ENCODE data around the gene KRT83.

KRT83 gene

DNA sequence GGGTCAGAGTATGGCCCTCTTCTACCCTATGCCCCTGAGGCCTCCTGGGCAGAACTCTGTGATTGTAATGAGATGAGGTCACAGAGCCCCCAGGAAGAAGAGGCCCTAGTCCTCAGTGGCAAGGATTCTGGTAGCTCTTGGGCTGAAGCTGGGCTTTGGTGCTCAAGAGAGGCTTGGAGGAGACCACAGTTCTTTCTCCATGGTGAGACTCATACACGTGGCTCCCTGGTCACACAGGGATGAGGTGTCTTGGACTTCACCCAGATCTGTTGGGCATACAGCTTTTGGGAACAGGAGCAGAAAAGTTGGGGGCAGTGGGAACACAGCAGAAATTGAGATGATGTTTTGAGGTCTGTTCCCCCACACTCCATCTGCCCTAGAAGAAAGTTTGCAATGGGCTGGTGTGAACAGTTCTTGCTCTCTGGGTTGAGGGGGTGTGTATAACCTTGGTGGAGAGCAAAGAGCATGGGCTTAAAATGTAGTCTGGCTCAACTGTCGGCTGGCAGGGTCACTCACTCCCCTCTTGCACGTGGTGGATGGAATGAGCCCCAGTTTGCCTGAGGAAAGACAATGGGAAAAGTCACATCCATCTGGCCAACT, 46.6 kb downstream of the KRT83 start, which contains the start of gene KRT86:
TSS of gene KRT86 (plus strand) at position 125 of the 600 bp plus-strand sequence. CDS start 27,272 bp downstream, outside the sequence.
- Histone ChIP-seq H3K9ac (ENCODE audit: low read length) (no peak within 1 kb of the TSS), H3K9me3 (replicated peaks; ENCODE audit: insufficient read depth, low read length) (no peaks in the 10 kb centered on the region), H3K36me3 (replicated peaks; ENCODE audit: insufficient read depth, low read length) (no peaks in the 10 kb centered on the region), H3K79me2 (ENCODE audit: low read length) (no peaks in the 10 kb centered on the region), H3K27me3 (replicated peaks; ENCODE audit: insufficient read depth, low read length) (0 out of 2 replicates have a peak, but pooled peaks cover 5% of the 10 kb centered on the region), H2AFZ (ENCODE audit: low read length) (no peak within 1 kb of the TSS), H4K20me1 (ENCODE audit: insufficient read depth, low read length) (no peaks in the 10 kb centered on the region), H3K9me2 (replicated peaks; ENCODE audit: insufficient read depth, low read length) (no peaks in the 10 kb centered on the region), H3K27ac (ENCODE audit: low read length) (no peak within 1 kb of the TSS), H3K4me2 (ENCODE audit: low read depth, low read length) (no peak within 1 kb of the TSS), H3F3A (ENCODE audit: insufficient read depth, low read length) (no peaks in the 10 kb centered on the region), H3K4me1 (ENCODE audit: low read length) (no peaks in the 10 kb centered on the region), H3K4me3 (ENCODE audit: low read length) (no peak within 1 kb of the TSS)
- DNase-seq: no peak
- TF ChIP-seq EZH2 (optimal IDR thresholded peaks at IDR 0.05; ENCODE audit: low read depth, low read length): no peak
- TF ChIP-seq, protein P1, sequence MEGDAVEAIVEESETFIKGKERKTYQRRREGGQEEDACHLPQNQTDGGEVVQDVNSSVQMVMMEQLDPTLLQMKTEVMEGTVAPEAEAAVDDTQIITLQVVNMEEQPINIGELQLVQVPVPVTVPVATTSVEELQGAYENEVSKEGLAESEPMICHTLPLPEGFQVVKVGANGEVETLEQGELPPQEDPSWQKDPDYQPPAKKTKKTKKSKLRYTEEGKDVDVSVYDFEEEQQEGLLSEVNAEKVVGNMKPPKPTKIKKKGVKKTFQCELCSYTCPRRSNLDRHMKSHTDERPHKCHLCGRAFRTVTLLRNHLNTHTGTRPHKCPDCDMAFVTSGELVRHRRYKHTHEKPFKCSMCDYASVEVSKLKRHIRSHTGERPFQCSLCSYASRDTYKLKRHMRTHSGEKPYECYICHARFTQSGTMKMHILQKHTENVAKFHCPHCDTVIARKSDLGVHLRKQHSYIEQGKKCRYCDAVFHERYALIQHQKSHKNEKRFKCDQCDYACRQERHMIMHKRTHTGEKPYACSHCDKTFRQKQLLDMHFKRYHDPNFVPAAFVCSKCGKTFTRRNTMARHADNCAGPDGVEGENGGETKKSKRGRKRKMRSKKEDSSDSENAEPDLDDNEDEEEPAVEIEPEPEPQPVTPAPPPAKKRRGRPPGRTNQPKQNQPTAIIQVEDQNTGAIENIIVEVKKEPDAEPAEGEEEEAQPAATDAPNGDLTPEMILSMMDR (IDR thresholded peaks at IDR 0.05; ENCODE audit: low read length): no peak
- no peak for TF ChIP-seq EZH2phosphoT487 (IDR thresholded peaks at IDR 0.05; ENCODE audit: low read length)

DNA sequence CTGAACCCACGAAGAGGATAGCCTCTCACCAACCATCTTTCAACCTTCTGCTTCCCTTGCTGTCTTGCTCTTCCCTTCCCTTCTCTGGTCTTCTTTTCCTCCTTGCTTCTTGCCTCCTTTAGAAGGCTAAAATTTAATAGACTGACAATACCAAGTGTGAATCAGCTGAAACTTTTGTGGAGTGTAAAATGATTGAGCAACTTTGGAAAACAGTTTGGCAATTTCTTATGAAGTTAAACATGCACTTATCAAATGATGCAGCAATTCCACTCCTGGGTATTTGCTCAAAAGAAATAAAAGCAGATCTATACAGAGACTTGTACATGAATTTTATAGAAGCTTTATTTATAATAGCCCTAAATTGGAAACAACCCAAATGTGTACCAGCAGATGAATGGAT, 50.0 kb downstream of the KRT83 start:
- H2AFZ ChIP-seq (ENCODE audit: low read length): no peak overlapping the region

DNA sequence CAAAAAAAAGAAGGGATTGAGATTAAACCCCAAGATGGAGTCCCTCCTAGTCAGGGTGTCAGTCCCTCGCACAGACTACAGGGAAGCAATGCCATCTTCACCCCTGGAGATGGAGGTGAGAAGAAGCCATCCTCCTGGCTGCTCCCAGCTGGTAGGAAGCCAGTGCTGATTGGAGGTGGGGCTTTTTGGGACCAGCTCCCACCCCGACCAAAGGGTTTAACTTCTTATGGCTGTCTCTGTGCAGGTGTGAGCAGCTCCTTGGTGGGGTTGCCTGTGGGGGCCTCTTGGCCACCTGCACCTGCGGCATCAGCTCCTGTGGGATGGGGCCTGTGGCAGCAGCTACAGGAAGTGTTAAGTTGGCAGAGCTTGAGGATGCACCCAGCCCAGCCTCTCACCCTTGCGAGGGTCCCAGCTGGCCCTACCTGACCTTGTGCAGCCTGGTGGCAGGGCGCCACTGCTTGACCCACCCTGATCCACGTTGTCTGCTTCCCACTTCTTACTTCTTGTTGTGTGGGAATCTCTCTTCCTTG, 50.6 kb downstream of the KRT83 start:
- Histone ChIP-seq H3K4me3 (ENCODE audit: low read length) (no peak overlapping the region), H4K20me1 (ENCODE audit: insufficient read depth, low read length) (no peaks in the 10 kb centered on the region), H3K4me1 (ENCODE audit: low read length) (no peaks in the 10 kb centered on the region), H3F3A (ENCODE audit: insufficient read depth, low read length) (no peaks in the 10 kb centered on the region), H2AFZ (ENCODE audit: low read length) (no peak overlapping the region), H3K36me3 (replicated peaks; ENCODE audit: insufficient read depth, low read length) (no peaks in the 10 kb centered on the region), H3K9me2 (replicated peaks; ENCODE audit: insufficient read depth, low read length) (no peaks in the 10 kb centered on the region), H3K27me3 (replicated peaks; ENCODE audit: insufficient read depth, low read length) (no peaks in the 10 kb centered on the region; the same call in 1 of the 2 replicates), H3K9me3 (replicated peaks; ENCODE audit: insufficient read depth, low read length) (no peaks in the 10 kb centered on the region), H3K79me2 (ENCODE audit: low read length) (no peaks in the 10 kb centered on the region), H3K9ac (ENCODE audit: low read length) (no peak overlapping the region), H3K27ac (ENCODE audit: low read length) (no peak overlapping the region), H3K4me2 (ENCODE audit: low read depth, low read length) (no peak overlapping the region)
- no peak for DNase-seq
- TF ChIP-seq, protein P1 (IDR thresholded peaks at IDR 0.05; ENCODE audit: low read length): no peak
- TF ChIP-seq EZH2 (optimal IDR thresholded peaks at IDR 0.05; ENCODE audit: low read depth, low read length) (no peak), EZH2phosphoT487 (IDR thresholded peaks at IDR 0.05; ENCODE audit: low read length) (no peak)

More for the DNA sequence above, 50.0 kb downstream of the KRT83 start:
- Histone ChIP-seq H3K79me2 (ENCODE audit: low read length) (no peaks in the 10 kb centered on the region), H3K4me3 (ENCODE audit: low read length) (no peak overlapping the region), H4K20me1 (ENCODE audit: insufficient read depth, low read length) (no peaks in the 10 kb centered on the region), H3K36me3 (replicated peaks; ENCODE audit: insufficient read depth, low read length) (no peaks in the 10 kb centered on the region), H3K9ac (ENCODE audit: low read length) (no peak overlapping the region), H3K4me1 (ENCODE audit: low read length) (no peaks in the 10 kb centered on the region), H3K27ac (ENCODE audit: low read length) (no peak overlapping the region), H3K27me3 (replicated peaks; ENCODE audit: insufficient read depth, low read length) (no peaks in the 10 kb centered on the region; the same call in 1 of the 2 replicates), H3K9me3 (replicated peaks; ENCODE audit: insufficient read depth, low read length) (no peaks in the 10 kb centered on the region), H3K4me2 (ENCODE audit: low read depth, low read length) (no peak overlapping the region), H3K9me2 (replicated peaks; ENCODE audit: insufficient read depth, low read length) (no peaks in the 10 kb centered on the region), H3F3A (ENCODE audit: insufficient read depth, low read length) (no peaks in the 10 kb centered on the region)
- no peak for DNase-seq
- TF ChIP-seq EZH2 (optimal IDR thresholded peaks at IDR 0.05; ENCODE audit: low read depth, low read length): no peak
- no peak for TF ChIP-seq EZH2phosphoT487 (IDR thresholded peaks at IDR 0.05; ENCODE audit: low read length)
- TF ChIP-seq, protein P1 (IDR thresholded peaks at IDR 0.05; ENCODE audit: low read length): no peak
